ENCODE measurements around the gene HCST. TPM values are rescaled to one million over a fixed set of nuclear protein-coding genes. Genes with fewer than 3 reads are reported as not detected.

HCST gene
- total and polyA plus RNA-seq, 2 donors: 50.7 to 158 TPM

DNA sequence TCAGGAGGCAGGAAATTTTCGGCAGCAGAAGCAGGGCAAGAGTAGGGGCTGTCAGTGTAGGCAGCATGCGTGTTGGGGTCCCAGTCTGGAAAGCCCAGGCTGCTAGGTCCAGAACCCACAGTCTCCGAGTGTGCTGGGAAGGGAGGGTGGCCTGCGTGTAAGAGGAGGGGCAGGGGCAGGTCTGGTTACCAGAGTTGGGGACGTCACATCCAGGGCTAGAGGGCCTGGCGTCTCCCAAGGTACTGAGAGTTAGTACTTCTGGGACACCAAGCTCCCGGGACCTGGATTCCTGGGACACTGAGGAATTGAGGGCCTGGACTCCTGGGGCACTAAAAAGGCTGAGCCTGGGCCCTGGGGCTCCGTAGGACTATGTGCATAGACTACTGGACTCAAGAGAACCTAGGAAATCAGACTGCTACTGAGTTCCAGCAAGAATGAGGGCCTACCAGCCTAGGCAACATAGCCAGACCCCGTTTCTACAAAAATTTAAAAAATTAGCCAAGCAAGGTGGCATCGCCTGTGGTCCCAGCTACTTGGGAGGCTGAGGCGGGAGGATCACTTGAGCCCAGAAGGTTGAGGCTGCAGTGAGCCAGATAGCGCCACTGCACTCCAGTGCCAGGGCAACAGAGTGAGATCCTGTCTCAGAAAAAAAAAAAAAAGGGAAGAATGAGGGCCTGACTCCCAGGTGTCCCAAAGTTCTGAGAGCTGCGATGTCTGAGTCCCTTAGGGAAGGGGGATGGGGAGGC is 4.5 kb upstream of the HCST start:
- Histone ChIP-seq H3K9me3 (ENCODE audit: control insufficient read depth in 2 of 2, insufficient read depth in 1 of 2, low read length in 1 of 2) (no peaks in the 10 kb centered on the region), H3K4me1 (ENCODE audit: control insufficient read depth in 2 of 2, insufficient read depth in 2 of 2, low read length in 2 of 2) (peaks cover 19 to 39% of the 10 kb centered on the region in 2 donors), H3K27ac (ENCODE audit: low read depth in 1 of 2, low read length in 1 of 2) (peak overlapping the region; percentile 96 to 97), H3K4me3 (ENCODE audit: low read length in 2 of 2) (peak overlapping the region; percentile 83 to 85), H3K27me3 (ENCODE audit: control insufficient read depth in 2 of 2, insufficient read depth in 1 of 2, low read length in 1 of 2) (no peaks in the 10 kb centered on the region), H3K36me3 (ENCODE audit: control insufficient read depth in 2 of 2, insufficient read depth in 2 of 2, low read length in 1 of 2) (peaks cover 43 to 46% of the 10 kb centered on the region in 2 donors)
- 95% methylated on average over 13 of the region's 13 CpGs for WGBS
- no peak for DNase-seq (ENCODE audit: low read depth in 6 of 9, low spot score in 9 of 9)

DNA sequence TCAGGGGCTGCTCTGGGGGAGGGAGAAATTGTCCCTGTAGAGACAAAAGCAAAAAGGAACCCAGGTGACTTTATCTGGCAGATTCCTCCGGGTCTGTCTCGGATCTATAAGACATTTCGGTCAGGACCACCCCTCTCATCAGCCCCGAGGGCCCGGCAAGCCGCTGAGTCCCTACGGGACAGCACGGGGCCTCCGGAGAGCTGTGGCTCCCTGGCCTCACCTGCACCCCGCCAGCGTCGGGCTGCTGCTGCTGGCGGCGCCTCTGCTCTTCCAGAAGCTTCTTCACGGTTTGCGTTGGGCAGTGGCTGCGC is 3.9 kb upstream of the HCST start:
- 19% methylated on average over 17 of the region's 17 CpGs for WGBS
- Histone ChIP-seq H3K27me3 (ENCODE audit: control insufficient read depth in 2 of 2, insufficient read depth in 1 of 2, low read length in 1 of 2) (no peaks in the 10 kb centered on the region), H3K4me3 (ENCODE audit: low read length in 2 of 2) (peak overlapping the region; percentile 83 to 85), H3K27ac (ENCODE audit: low read depth in 1 of 2, low read length in 1 of 2) (peak overlapping the region; percentile 96 to 97), H3K9me3 (ENCODE audit: control insufficient read depth in 2 of 2, insufficient read depth in 1 of 2, low read length in 1 of 2) (no peaks in the 10 kb centered on the region), H3K4me1 (ENCODE audit: control insufficient read depth in 2 of 2, insufficient read depth in 2 of 2, low read length in 2 of 2) (peaks cover 21 to 45% of the 10 kb centered on the region in 2 donors), H3K36me3 (ENCODE audit: control insufficient read depth in 2 of 2, insufficient read depth in 2 of 2, low read length in 1 of 2) (peaks cover 38 to 40% of the 10 kb centered on the region in 2 donors)
- DNase-seq (ENCODE audit: low read depth in 6 of 9, low spot score in 9 of 9): no peak

GRCh38 chr19:35899547-35900214 is 2.6 kb upstream of the HCST start:
- under 1% methylated on average over 42 of the region's 43 CpGs for WGBS
- H3K4me1 ChIP-seq (ENCODE audit: control insufficient read depth in 2 of 2, insufficient read depth in 2 of 2, low read length in 2 of 2): peaks cover 31 to 57% of the 10 kb centered on the region in 2 donors

DNA sequence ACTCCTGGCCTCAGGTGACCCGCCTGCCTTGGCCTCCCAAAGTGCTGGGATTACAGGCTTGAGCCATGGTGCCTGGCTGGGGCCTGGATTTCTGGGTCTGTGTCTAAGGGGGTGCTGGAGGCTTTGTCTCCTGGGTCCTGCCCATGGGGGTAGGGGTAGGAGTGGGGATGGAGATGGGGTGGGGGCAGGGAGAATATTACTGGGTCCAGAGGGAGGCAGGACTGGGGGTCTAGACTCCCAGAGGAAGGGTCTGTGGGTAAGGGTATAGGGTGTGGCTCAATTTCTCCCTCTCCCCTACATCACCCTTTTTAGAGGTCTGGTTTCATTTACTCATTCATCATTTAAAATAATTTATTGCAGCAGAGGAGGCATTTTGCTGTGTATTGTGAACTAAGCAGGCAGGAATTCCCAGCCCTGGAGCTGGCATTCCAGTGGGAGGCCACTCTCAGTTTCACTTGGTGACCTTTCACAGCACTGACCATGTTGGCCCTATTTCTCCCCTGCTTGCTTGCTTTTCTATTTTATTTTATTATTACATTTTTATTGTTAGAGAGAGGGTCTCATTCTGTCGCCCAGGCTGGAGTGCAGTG is 1.2 kb upstream of the HCST start:
- Histone ChIP-seq H3K27me3 (ENCODE audit: control insufficient read depth in 2 of 2, insufficient read depth in 1 of 2, low read length in 1 of 2) (no peaks in the 10 kb centered on the region), H3K4me1 (ENCODE audit: control insufficient read depth in 2 of 2, insufficient read depth in 2 of 2, low read length in 2 of 2) (peaks cover 31 to 62% of the 10 kb centered on the region in 2 donors), H3K36me3 (ENCODE audit: control insufficient read depth in 2 of 2, insufficient read depth in 2 of 2, low read length in 1 of 2) (peaks cover 20 to 23% of the 10 kb centered on the region in 2 donors), H3K27ac (ENCODE audit: low read depth in 1 of 2, low read length in 1 of 2) (peak overlapping the region; percentile 96 to 97), H3K9me3 (ENCODE audit: control insufficient read depth in 2 of 2, insufficient read depth in 1 of 2, low read length in 1 of 2) (no peaks in the 10 kb centered on the region), H3K4me3 (ENCODE audit: low read length in 2 of 2) (peak overlapping the region; percentile 83 to 85)
- no peak for DNase-seq (ENCODE audit: low read depth in 6 of 9, low spot score in 9 of 9)
- 85% methylated on average over 2 of the region's 2 CpGs for WGBS

More at GRCh38 chr19:35899547-35900214, 2.6 kb upstream of the HCST start:
- no peaks in the 10 kb centered on the region for H3K27me3 ChIP-seq (ENCODE audit: control insufficient read depth in 2 of 2, insufficient read depth in 1 of 2, low read length in 1 of 2)
- DNase-seq (ENCODE audit: low read depth in 6 of 9, low spot score in 9 of 9): peak in 8 of 9 donors; percentile 81 to 95 (median 88)
- H3K36me3 ChIP-seq (ENCODE audit: control insufficient read depth in 2 of 2, insufficient read depth in 2 of 2, low read length in 1 of 2): peaks cover 28 to 32% of the 10 kb centered on the region in 2 donors
- H3K9me3 ChIP-seq (ENCODE audit: control insufficient read depth in 2 of 2, insufficient read depth in 1 of 2, low read length in 1 of 2): no peaks in the 10 kb centered on the region
- peak overlapping the region; percentile 83 to 85 for H3K4me3 ChIP-seq (ENCODE audit: low read length in 2 of 2)
- H3K27ac ChIP-seq (ENCODE audit: low read depth in 1 of 2, low read length in 1 of 2): peak overlapping the region; percentile 96 to 97

DNA sequence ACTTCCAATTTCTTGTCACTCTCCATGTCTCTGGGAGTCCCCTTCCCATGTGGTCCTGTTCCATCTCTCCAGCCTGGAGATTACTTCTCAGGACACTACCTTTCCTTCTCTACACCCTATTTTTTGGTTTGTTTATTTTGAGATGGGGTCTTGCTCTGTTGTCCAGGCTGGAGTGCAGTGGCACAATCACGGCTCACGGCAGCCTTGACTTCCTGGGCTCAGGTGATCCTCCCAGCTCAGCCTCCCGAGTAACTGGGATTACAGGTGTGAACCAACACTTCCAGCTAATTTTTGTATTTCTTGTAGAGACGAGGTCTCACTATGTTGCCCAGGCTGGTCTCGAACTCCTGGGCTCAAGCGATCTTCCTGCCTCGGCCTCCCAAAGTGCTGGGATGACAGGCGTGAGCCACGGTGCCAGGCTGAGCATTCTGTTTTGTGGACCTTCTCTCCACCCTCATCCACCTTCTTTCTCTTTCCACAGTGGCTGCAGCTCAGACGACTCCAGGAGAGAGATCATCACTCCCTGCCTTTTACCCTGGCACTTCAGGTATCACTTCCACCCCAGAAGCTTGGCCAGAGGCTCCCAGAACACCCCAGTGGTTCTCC is 644 bp downstream of the HCST start:
- peak overlapping the region; percentile 96 to 97 for H3K27ac ChIP-seq (ENCODE audit: low read depth in 1 of 2, low read length in 1 of 2)
- peaks cover 28 to 60% of the 10 kb centered on the region in 2 donors for H3K4me1 ChIP-seq (ENCODE audit: control insufficient read depth in 2 of 2, insufficient read depth in 2 of 2, low read length in 2 of 2)
- H3K4me3 ChIP-seq (ENCODE audit: low read length in 2 of 2): peak overlapping the region; percentile 66 to 85
- no peaks in the 10 kb centered on the region for H3K9me3 ChIP-seq (ENCODE audit: control insufficient read depth in 2 of 2, insufficient read depth in 1 of 2, low read length in 1 of 2)
- peaks cover 4 to 5% of the 10 kb centered on the region in 2 donors for H3K36me3 ChIP-seq (ENCODE audit: control insufficient read depth in 2 of 2, insufficient read depth in 2 of 2, low read length in 1 of 2)
- no peaks in the 10 kb centered on the region for H3K27me3 ChIP-seq (ENCODE audit: control insufficient read depth in 2 of 2, insufficient read depth in 1 of 2, low read length in 1 of 2)
- no peak for DNase-seq (ENCODE audit: low read depth in 6 of 9, low spot score in 9 of 9)
- 63% methylated on average over 10 of the region's 10 CpGs for WGBS

GRCh38 chr19:35903550-35904179 is 1.3 kb downstream of the HCST start:
- H3K27ac ChIP-seq (ENCODE audit: low read depth in 1 of 2, low read length in 1 of 2): peak overlapping the region; percentile 96 to 97
- H3K9me3 ChIP-seq (ENCODE audit: control insufficient read depth in 2 of 2, insufficient read depth in 1 of 2, low read length in 1 of 2): no peaks in the 10 kb centered on the region
- peaks cover 0 to 3% of the 10 kb centered on the region in 2 donors for H3K36me3 ChIP-seq (ENCODE audit: control insufficient read depth in 2 of 2, insufficient read depth in 2 of 2, low read length in 1 of 2)
- H3K4me3 ChIP-seq (ENCODE audit: low read length in 2 of 2): peak overlapping the region; percentile 66 to 85
- DNase-seq (ENCODE audit: low read depth in 6 of 9, low spot score in 9 of 9): peak in 6 of 9 donors; percentile 79 to 96 (median 89)
- WGBS: under 1% methylated on average over 24 of the region's 24 CpGs
- no peaks in the 10 kb centered on the region for H3K27me3 ChIP-seq (ENCODE audit: control insufficient read depth in 2 of 2, insufficient read depth in 1 of 2, low read length in 1 of 2)
- peaks cover 25 to 60% of the 10 kb centered on the region in 2 donors for H3K4me1 ChIP-seq (ENCODE audit: control insufficient read depth in 2 of 2, insufficient read depth in 2 of 2, low read length in 2 of 2)

DNA sequence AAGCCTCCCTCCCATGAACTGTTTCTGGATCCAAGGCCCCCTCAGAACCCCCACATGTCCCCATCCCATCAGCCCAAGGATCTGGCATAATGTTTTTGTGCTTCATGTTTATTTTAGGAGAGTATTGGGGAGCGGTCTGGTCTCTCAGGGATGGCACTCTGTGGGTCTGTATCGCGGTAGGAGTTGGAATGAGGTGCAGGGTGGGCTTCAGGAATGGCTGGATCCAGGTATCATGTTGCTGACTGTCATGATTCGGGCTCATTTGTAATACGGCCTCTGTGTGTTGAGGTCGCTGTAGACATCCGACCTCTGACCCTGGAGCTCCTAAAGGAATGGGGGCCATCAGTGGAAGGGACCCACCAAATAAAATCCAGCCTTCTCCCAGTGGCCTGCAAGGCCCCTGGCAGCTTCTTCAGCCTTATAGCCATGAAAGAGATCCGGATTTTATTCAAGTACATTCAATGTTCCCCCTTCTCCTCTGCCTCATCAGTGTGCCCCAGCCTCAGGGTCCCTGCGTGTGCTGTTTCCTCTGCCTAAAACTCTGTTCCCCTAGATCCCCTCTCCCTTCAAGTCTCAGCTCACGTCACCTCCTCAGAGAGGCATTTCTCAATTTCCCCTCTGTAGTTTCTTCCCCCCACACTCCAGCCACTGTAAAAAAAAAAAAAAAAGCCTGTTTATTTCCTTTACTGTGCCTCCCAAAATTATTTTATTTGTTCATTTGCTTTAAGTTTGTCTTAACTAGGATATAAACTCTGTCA is 2.2 kb downstream of the HCST start:
- Histone ChIP-seq H3K36me3 (ENCODE audit: control insufficient read depth in 2 of 2, insufficient read depth in 2 of 2, low read length in 1 of 2) (peaks cover 0 to 3% of the 10 kb centered on the region in 2 donors), H3K27ac (ENCODE audit: low read depth in 1 of 2, low read length in 1 of 2) (peak overlapping the region; percentile 96 to 97), H3K4me3 (ENCODE audit: low read length in 2 of 2) (no peak overlapping the region), H3K4me1 (ENCODE audit: control insufficient read depth in 2 of 2, insufficient read depth in 2 of 2, low read length in 2 of 2) (peaks cover 33 to 67% of the 10 kb centered on the region in 2 donors), H3K9me3 (ENCODE audit: control insufficient read depth in 2 of 2, insufficient read depth in 1 of 2, low read length in 1 of 2) (no peaks in the 10 kb centered on the region), H3K27me3 (ENCODE audit: control insufficient read depth in 2 of 2, insufficient read depth in 1 of 2, low read length in 1 of 2) (no peaks in the 10 kb centered on the region)
- DNase-seq (ENCODE audit: low read depth in 6 of 9, low spot score in 9 of 9): no peak
- WGBS: 88% methylated on average over 10 of the region's 10 CpGs

DNA sequence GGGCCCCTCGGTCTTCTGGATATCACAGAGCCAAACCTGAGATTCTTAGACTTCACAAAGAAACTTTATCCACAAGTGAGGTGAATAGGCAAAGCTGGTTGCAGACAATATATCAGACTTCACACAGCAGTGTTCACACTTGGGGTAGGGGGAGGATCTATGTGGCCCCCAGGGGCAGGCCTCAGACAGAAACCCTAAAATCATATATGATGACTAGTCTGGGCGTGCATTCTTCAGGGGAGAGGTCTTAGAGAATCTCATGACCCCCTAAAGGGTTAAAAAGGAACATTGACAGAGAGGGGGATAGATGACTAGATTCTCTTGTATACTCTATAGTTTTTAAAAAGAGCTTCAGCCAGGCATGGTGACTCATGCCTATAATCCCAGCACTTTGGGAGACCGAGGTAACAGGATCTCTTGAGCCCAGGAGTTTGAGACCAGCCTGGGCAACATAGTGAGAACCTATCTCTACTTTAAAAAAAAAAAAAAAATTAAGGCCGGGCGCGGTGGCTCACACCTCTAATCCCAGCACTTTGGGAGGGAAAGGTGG is 2.9 kb downstream of the HCST start:
- 89% methylated on average over 6 of the region's 6 CpGs for WGBS
- no peaks in the 10 kb centered on the region for H3K9me3 ChIP-seq (ENCODE audit: control insufficient read depth in 2 of 2, insufficient read depth in 1 of 2, low read length in 1 of 2)
- no peak overlapping the region for H3K4me3 ChIP-seq (ENCODE audit: low read length in 2 of 2)
- H3K27ac ChIP-seq (ENCODE audit: low read depth in 1 of 2, low read length in 1 of 2): peak overlapping the region; percentile 46 to 96
- peaks cover 0 to 3% of the 10 kb centered on the region in 2 donors for H3K36me3 ChIP-seq (ENCODE audit: control insufficient read depth in 2 of 2, insufficient read depth in 2 of 2, low read length in 1 of 2)
- DNase-seq (ENCODE audit: low read depth in 6 of 9, low spot score in 9 of 9): no peak
- no peaks in the 10 kb centered on the region for H3K27me3 ChIP-seq (ENCODE audit: control insufficient read depth in 2 of 2, insufficient read depth in 1 of 2, low read length in 1 of 2)
- H3K4me1 ChIP-seq (ENCODE audit: control insufficient read depth in 2 of 2, insufficient read depth in 2 of 2, low read length in 2 of 2): peaks cover 35 to 70% of the 10 kb centered on the region in 2 donors
